Measurements from ENCODE around the gene BEST2.

Gene BEST2

GRCh38 chr19:12770922-12771321 is 19.3 kb downstream of the BEST2 start:
- no peak for DNase-seq

GRCh38 chr19:12772323-12772722 is 20.7 kb downstream of the BEST2 start:
- DNase-seq = no peak

GRCh38 chr19:12773571-12773970 is 22.0 kb downstream of the BEST2 start:
- no peak for DNase-seq

GRCh38 chr19:12774588-12775555 is 23.3 kb downstream of the BEST2 start, which contains the start of gene HOOK2:
HOOK2 (minus strand) TSS chr19:12775552; CDS start chr19:12775449, 103 bp downstream.
- DNase-seq = peak; percentile 71

- peak; percentile 83 for DNase-seq
These were observed 25.8 kb downstream of the BEST2 start for GRCh38 chr19:12777217-12778016.

- DNase-seq = peak; percentile 59
These were observed 26.7 kb downstream of the BEST2 start for GRCh38 chr19:12778017-12778904.

- no peak for DNase-seq
These were observed 27.2 kb downstream of the BEST2 start for GRCh38 chr19:12778905-12779161.

GRCh38 chr19:12779162-12779993 is 27.8 kb downstream of the BEST2 start:
- no peak for DNase-seq

GRCh38 chr19:12782174-12782423 is 30.5 kb downstream of the BEST2 start:
- DNase-seq = no peak

GRCh38 chr19:12782424-12783290 is 31.1 kb downstream of the BEST2 start:
- peak; percentile 94 for DNase-seq

- no peak for DNase-seq
These were observed 31.8 kb downstream of the BEST2 start for GRCh38 chr19:12783291-12783848.

- DNase-seq = peak; percentile 51
These were observed 32.3 kb downstream of the BEST2 start for GRCh38 chr19:12783849-12784393.

GRCh38 chr19:12784394-12784870 is 32.8 kb downstream of the BEST2 start:
- DNase-seq = peak; percentile 50

GRCh38 chr19:12784871-12785430 is 33.4 kb downstream of the BEST2 start:
- DNase-seq = peak; percentile 85

GRCh38 chr19:12785431-12786031 is 33.9 kb downstream of the BEST2 start:
- no peak for DNase-seq

GRCh38 chr19:12786141-12786870 is 34.7 kb downstream of the BEST2 start:
- DNase-seq = peak; percentile 52

GRCh38 chr19:12786952-12787351 is 35.4 kb downstream of the BEST2 start:
- no peak for DNase-seq

GRCh38 chr19:12787458-12787857 is 35.9 kb downstream of the BEST2 start:
- no peak for DNase-seq
